ENCODE measurements around the gene FHOD3.
"Not testable (repeated sequence)": the region's sequence is repeated elsewhere in the genome, so short reads cannot be mapped to it uniquely, and the experiment has no call there.

FHOD3 gene

DNA sequence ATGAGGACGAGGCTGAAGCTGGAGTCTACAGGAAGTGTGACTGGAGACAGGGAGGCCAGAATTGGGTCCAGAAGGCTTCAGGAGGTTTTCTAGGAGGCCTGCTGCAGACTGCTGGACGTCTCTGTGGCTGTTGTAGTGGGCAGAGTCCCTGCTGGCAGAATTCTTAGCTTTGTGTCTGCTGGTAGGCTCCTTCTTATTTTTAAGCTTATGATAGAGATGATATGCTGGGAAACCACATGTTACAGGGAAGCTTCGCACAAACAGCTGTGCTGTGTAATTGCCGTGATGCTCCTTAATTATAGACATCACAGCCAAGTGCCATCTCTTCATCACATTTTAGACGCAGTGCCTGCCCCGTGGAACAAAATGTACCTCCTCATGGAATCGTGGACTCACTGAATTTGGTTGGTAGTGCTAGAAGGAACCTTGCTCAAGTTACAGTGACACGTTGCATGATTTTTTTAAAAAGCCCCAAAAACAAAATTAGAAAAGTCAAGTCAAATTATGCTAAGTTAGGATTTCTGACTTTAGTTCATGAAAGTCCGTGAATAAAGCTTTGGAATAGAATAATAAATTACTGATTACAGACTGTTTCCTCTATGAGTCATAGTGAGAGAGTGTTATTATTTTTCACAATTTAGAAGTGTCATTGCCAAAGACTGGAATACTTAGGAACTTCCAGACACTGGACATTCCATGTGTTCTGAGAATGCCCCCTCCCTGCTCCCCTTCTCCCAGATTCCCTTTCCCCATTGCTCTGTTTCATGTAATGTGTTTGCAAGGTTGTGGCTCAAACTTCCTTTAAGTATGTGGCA, 144.1 kb downstream of the FHOD3 start:
- DNase-seq: no peak

DNA sequence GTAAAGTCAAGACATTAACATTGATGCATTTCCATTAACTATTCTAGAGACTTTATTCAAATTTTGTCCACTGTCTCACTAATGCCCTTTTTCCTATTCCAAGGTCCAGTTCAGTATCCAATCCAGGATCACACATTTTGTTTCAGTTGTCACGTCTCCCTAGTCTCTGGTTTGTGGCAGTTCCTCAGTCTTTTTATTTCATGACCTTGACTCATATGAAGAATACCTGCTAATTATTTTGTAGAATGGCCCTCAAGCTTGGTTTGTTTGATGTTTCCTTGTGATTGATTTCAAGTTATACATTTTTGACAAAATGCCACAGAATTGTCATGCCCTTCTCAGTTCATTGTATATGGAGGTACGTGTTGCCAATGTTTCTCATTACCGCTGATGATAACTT, 145.2 kb downstream of the FHOD3 start:
- no peak for DNase-seq

DNA sequence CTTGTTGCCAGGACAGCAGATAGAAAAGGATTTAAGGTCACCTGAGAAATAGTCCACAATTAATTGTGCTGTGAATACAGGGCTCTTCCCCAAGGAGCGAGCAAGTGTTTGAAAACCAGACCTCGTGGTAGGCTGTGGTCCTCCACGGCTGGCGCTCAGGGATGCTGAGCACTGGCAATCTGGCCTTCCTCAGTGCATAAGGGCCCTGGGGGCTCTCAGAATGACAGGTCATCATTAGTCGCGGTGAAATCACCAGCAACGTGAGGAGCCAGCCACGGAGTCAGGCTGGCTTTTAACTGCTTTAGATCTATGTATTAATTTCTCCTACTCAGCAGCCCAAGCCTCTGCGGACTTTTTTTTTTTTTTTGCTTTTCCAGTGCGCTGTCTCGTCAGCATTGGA, 148.5 kb downstream of the FHOD3 start:
- DNase-seq: no peak

DNA sequence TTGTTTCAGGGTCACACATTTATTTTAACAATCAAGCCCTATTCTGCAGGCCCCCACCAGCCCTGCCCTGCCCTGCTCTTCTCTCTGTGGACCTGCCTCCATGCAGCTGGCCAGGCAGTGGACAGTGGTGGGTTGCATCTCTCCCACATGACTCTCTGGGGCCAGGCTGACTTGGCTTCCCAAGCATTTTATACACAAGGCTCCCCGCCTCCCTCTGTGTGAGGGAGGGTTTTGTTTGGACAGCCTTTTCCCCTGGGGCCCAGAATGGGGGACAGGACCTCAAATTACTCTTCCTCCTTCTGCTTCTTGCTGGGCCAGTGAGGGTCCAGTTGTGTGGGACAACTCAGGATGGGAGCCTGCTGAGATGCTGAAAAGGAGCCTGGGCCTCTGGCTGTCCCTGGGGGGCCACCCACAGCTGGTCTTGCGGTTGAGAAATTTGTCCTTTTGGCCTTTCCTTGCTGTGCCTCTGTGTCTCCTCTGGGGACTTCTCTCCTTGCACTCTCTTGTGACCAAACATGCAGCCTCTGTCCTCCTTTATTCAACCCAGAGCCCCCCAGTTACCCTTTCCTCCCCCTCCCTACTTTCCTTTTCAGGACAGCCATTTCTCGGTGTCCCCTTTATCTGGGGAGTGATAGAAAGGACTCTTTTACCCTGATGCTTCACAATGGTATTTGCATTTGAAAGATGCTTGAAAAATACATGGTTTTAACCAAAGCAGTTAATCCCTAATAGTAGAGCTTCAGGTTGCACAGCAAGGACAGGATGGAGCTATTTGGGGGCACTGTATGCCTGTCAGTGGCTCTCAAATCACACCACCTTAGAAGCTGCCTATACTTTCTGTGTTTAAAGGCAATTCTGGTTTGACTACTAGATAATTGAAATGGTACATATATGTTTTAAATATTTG, 151.1 kb downstream of the FHOD3 start:
- DNase-seq: no peak

DNA sequence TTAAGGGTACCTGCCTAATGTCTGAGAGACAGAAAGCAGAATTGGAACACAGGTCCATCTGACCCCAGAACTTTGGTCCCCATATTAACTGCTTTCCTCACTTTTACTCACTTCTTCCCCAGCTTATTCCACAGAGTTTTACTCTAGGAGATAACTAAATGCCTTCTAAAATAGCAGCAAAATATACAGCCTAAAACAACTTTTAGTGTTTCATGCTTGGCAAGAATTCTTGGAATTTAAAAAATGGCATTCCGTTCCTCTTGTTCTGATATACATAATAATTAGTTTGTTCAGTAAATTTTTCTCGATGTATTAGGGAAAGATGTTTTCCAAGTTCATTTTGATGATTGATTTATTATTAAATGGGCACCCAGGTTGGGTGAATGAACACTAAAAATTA, 151.9 kb downstream of the FHOD3 start:
- DNase-seq: no peak

DNA sequence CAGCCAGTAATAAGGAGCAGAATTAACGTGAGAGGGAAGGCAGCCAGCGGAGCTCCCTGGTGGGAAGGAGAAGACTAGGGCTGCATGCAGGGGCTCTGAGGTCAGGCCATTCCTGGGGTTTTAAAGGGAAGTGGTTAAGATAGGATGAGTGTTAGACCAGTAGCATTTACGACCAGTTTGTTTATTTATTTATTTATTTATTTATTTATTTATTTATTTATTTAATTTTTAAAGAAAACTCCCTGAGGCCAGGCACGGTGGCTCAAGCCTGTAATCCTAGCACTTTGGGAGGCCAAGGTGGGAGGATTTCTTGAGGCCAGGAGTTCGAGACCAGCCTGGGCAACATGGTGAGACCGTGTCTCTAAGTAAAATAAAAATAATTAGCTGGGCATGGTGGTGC, 152.8 kb downstream of the FHOD3 start:
- no peak for DNase-seq

DNA sequence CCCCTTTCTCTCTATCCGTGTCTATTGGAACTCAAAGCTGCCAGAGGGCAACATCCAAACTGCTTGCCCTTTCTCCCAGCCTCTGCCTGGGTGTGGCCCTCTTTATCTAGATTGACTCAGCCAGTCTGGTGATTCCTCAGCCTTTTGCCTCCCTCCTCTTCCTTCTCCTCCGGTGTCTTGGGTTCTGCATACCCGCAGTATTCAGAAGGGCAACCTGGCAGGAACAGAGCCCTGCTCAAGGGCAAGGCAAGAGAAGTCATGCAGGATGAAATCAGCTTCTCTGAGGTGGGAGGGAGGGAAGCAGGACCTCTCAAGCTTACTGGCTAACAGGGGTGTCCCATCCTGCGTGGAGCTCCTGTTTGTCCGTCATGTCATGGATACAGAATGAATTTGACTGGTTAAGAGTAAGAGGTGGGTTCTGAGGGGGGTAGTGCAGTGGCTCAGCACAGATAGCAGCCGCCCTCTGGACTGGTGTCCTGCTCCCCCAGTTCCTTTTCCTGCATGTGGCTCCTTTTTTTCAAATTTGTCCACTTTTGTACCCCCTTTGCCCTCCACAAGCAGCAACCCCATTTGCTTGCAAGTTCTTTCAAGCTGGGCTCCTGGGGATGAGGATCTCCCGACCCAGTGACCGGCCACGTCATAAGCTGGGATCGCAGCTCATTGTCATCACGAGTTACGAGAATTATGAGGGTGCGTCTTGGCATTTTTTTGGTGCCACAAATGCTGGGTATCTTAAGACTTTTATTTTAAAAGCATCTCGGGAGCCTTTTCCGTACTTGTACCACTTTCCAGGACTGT, 154.1 kb downstream of the FHOD3 start:
- DNase-seq: no peak

DNA sequence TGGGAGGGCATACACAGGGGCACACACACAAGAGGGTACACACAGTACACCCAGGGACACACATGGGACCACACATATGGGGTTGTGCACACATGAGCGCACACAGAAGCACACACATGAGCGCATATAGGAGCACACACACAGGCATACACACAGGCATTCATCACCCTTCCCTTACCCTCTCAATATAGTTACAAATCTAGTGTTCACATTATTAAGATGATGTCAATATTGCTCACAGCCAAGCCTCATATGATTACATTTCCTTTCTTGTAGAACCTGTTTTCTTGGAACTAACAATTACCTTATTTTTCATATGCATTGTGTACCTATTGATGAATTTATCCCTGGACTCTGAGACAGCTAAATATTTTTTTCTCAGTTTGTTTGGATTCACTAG, 156.7 kb downstream of the FHOD3 start:
- no peak for DNase-seq

DNA sequence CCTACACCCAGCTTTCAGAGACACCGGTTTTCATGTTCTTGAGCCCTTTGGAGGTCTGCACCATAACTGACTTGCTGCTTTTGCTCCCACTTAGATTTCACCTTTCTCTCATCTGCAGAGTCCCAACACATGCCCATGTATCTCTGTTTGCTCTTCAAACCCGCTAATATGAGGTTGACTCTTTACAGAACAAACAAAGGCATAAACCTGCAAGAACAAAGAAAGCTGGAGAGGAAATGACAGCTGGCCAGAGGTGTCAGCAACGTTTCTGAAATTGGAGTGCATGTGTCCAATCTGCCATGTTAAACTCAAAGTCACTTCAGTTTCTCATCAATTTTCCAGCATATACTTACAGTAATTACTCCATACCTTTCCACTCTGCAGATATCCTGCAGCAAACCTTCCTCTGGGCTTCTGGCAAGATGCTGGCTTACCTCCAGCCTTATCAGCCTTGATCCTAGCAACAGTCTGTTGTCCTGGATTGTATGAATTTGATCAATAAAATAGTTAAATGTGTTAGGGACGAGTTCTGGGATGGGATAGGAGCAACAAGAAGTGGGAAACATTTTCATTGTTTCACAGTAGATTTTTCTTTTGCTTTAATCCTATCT, 157.4 kb downstream of the FHOD3 start:
- no peak for DNase-seq

DNA sequence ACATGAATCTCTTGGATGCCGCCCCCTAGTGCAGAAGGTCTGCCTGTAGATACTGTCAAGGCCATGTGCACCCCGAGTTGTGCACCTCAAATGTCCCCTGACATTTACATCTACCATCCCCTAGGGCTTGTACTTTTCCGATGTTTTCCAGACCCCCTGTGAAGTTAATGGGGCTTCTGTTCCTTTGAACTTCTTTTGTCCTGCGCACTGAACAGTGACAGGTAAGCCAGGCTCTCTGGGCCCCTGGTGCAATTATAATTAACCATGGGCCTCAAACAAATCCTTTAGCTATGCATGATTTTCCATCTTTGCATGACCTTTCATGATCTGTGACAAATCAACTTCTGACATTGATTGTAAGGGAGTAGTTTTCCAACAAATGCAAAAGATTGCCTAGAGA, 158.4 kb downstream of the FHOD3 start:
- no peak for DNase-seq

DNA sequence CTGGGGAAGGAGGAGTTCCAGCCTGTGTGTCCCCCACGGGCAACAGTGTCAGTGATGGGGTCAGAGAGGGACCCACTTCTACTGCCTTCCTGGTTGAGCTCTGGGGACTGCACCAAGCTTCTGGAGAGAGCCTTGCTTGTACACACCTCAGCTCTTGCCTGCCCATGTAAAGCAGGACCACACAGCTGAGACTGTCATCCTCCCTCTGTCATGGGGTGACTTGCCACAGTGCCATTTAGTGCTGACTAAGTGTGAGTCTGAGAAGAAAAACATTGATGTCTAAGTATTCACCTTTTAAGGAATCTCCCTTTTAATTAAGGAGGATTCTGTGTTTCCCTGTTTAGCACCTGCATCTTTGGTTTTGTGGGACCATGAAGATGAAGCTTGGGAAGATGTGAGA, 159.1 kb downstream of the FHOD3 start:
- DNase-seq: no peak

DNA sequence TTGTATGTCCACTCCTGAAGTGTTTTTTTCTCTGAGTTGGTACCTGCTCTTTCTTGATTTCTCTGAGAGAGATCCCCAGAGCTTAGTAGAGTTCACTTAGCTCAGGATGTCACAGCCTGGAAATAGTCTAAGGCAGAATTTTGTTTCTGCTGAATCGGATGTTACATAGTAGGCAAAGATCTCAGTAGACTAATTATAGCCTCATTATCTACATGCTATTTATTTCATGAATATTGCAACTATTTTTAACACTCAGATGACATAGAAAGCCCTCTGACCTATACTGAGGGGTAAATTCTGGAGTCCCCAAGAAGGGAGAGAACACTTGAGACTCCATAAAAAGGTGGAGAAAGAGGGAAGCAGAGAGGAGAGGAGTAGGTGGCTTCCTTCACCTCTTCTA, 160.2 kb downstream of the FHOD3 start:
- no peak for DNase-seq

DNA sequence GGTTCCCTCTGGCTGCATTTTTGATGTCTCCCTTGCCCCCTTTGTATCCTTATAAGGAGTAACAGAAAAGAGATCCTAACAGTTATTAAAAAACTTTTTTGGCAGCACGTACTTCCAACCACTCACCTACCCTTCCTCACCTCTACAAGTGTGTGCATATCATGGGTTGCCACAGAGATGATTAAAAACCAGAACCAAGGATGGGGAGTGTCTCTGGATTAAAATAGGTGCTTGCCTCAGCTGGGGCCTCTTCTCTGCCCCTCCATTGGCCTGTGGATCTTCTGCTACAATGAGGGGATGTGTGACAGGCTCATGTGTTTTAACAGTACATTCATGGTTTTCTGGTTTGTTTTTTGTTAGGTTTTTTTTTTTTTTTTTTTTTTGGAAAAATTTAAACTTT, 160.8 kb downstream of the FHOD3 start:
- DNase-seq: no peak

DNA sequence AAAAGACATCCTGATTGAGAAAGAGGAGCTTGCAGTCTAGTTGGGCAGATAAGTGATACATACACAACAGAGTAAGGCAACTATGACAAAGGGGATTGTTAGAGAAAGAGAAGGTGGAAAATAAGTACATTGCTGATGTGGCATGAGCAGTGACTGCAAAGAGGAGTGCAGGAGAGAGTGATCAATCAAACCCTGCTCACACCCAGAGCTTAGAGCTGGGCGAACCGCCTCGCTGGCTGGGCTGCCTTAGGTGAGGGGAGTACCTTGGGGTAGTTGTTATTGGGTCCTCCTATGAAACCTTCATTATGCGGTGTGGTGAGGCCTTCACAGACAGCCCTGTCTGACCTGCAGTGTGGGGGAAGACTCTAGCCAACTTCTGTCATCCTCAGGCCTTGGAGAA, 161.7 kb downstream of the FHOD3 start:
- DNase-seq: no peak

DNA sequence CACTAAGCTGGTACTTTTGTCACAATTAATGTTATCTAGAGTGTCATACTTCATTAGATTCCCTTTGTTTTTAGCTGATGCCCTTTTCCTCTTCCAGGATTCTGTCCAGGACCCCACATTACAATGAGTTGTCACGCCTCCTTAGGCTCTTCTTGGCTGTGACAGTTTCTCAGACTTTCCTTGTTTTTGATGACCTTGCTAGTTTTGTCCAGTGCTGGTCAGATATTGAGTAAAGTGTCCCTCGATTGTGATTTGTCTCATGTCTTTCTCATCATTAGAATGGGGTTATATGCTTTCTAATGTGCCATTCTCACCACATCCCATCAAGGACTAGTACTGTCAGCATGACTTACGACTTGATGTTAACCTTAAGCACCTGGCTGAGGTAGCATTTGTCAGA, 162.3 kb downstream of the FHOD3 start:
- DNase-seq: no peak

DNA sequence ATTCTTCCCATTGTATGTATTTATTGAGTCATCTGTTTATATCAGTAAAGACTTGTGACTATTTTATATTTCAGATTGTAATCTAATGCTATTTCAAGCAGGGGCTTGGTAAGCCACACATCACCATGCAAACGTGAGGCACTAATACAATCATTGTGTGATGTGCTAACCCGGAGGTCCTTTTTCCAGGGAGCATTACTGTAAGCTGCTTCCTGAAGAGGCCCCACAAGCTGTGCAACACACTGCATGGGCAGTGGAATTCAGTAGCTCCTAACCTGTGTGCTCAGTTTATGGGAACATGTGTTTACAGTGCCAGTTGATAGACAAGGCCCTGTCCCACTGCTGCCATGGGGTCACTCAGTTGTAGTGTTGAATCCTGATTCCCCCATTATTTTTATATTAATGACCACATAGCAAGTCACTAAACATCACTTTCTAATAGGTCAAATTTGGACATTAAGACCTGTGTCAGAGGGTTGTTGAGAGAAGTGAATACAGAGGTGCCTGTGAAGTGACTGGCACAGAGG, 162.9 kb downstream of the FHOD3 start:
- DNase-seq: no peak

DNA sequence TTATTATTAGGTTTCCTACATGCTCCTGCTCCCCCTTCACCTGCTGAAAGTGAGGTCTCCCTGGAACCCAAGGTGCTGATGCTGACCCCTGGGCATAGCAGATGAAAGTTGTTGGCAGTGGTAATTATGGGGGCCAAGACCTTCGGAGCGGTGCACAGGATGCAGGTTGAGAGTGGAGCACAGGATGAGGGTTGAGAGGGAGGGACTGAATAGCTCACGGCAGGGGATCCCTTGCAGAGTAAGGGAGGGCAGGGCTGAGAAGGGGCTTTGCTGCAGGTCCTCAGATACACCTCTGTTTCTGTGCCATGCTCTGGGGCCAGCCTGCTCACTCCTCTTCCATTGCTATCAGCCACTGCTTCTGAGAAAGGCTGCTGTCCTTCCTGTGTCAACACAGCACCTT, 163.3 kb downstream of the FHOD3 start:
- DNase-seq: no peak

DNA sequence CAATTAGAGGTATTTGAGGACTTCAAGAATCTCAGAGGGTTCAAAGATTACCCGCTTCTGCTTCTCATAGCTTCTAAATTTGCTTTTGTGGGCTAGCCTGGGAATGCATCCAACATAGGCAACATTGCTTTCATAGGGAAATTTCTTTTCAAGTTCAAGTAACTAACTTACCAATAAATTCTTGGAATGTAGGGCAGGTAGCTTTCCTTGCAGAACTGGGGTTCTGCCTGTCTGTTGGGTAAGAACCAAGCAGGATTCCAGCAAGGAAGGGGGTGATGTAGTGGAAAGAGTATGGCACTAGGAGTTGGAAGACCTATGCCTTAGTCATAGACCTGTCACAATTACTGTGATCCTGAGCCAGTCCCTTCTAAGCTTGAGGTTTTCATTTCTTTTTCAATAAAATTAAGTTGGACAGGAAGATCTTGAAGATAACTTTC, 164.1 kb downstream of the FHOD3 start:
- DNase-seq: no peak

DNA sequence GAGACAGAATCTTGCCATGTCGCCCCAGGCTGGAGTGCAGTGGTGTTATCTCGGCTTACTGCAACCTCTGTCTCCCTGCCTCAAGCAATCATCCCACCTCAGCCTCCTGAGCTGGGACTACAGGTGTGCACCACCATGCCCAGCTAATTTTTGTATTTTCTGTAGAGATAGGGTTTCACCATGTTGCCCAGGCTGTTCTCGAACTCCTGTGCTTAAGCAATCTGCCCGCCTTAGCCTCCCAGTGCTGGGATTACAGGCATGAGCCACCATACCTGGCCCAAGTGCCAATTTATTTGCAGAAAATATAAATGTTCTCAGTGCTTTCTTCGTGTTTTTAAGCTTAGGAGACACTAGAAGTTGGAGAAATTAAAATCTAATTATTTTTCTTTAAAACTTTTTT, 166.0 kb downstream of the FHOD3 start:
- DNase-seq: not testable (repeated sequence)

DNA sequence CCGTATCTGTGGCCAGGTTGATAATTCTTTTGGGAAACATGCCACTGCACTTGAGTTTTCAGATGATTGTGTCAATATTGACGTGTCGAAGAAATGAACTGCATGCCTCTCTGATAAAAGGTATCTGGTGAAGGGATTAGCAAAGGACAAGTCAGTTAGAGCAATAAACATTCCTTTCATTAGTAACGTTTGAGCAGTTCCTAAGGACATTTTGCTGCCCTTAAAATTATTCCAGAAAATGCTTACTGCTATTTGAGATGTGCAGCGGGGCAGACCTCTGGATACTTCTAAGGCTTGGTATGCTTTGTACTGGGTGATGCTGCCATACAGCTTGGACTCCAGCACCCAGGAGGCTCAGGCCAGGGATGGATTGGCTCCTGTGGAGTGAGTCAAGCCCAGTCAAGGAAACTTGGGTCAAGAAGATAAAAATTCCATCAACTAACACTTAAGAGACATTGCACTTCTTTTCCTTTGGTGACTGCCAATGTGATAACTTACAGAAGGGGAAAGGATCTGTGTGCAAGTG, 166.7 kb downstream of the FHOD3 start:
- DNase-seq: no peak

DNA sequence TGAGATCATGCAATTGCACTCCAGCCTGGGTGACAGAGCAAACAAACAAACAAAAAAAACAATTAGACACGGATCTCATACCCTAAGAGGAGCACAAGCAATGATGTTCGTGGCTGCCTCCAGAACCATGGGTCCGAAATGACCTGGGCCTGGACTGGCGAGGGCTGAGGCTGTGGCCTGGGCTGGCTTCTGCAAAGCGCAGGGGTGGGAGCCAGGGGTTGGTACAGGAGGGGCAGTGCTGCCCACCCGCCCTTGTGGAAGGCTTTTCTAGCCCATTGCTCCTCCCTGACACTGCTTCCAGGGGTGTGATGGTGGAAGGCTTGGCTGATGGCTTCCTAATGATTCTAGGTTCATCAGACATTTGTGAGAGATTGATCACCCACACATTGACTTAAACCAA, 167.8 kb downstream of the FHOD3 start:
- DNase-seq: no peak

Data from amygdala (tissue), 56 donors.